ENCODE results near the gene ZNF407.
"Not testable (repeated sequence)": the region's sequence is repeated elsewhere in the genome, so short reads cannot be mapped to it uniquely, and the experiment has no call there.

The ZNF407 gene

GRCh38 chr18:75071866-75072671, 474.4 kb downstream of the ZNF407 start:
- no peak for DNase-seq (ENCODE audit: low read depth)

DNA sequence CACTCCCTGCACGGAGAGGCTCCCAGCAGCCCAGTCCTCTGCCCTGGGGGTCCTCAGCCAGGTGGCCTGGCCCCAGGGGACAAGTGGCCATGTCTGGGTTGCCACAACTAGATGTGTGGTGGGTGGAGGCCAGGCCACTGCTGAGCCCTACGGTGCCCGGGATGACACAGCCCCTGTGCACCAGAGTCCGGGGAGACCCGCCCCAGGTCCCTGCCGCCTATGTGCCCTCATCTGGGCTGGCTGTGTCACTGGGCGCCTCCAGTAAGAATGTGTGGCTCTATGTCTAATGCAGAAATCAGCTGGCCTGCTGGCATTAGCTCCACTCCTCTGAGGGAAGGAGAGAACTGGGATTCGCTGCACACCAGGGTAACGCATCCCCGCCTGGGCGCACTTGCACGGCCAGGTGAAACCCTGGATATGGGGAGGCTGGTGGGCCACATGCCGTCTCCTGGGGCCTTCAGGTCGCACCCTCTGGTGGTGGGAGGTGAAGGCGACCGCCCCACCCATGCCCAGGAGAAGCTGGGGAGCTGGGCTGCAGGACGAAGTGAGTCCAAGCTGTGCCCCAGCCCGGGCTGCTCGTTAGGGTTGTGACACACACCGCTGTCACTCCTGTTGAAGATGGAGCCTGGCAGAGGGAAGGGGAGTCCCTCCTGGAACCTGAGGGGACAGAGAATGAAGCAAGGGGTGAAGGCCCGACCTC, 475.2 kb downstream of the ZNF407 start:
- no peak for DNase-seq (ENCODE audit: low read depth)

- no peak for DNase-seq (ENCODE audit: low read depth)
These were observed 476.0 kb downstream of the ZNF407 start for GRCh38 chr18:75073654-75074053.

DNA sequence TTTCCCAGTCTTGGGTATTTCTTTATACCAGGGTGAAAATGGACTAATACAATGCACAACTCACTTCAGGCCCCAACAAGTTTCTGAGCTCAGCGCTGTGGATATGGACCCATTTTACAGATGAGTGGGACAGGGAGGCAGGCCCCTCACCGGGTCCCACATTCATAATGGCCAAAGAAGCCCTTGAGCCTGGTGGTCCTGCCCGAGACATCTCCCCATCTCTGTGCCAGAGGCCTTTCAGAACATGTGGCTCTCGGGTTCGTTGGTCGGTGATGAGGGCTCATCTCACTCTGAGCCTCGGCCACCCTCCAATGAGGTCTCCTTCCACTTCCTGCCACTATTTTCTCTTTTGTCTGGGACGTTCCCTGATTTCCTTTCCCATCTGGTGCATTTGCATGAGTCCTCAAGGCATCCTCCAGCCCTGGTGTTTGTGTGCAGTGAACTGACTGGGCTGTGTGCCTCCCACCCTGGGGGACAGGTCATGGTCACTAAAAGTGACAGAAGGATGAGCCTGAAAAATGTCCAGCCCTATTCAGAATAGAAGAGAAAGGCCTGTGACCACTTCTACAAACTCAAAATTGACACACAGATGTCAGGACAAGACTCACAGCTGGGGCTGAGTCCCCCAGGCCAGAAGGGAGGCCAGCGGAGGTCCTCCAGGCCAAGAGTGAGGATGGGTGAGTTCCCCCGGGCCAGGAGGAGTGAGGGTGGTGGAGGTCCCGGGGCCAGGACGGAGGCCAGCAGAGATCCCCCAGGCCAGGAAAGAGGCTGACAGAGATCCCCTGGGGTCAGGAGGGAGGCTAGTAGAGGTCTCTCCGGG, 476.7 kb downstream of the ZNF407 start:
- DNase-seq (ENCODE audit: low read depth) = no peak

- DNase-seq (ENCODE audit: low read depth) = no peak
These were observed 477.3 kb downstream of the ZNF407 start for GRCh38 chr18:75075016-75075305.

- DNase-seq (ENCODE audit: low read depth) = no peak
These were observed 477.8 kb downstream of the ZNF407 start for GRCh38 chr18:75075429-75075841.

DNA sequence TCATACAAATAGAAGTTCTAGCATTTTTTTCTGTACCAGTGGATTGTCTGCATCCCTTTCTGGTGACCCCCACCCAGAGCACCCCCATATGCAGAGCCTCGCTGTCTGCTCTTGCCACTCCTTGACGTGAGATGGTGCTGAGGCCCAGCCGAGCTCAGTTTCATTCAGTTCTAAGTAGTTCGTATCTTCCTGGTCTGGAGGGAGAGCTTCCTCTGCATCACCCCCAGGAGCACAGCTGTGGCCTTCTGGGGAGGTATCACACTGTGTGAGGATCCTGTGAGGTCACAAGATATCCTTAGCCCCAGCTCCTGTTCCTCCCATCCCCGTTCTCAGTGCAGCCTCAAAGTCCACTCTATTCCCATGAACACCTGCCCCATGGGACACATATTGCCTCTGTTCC, 478.6 kb downstream of the ZNF407 start:
- no peak for DNase-seq (ENCODE audit: low read depth)

DNA sequence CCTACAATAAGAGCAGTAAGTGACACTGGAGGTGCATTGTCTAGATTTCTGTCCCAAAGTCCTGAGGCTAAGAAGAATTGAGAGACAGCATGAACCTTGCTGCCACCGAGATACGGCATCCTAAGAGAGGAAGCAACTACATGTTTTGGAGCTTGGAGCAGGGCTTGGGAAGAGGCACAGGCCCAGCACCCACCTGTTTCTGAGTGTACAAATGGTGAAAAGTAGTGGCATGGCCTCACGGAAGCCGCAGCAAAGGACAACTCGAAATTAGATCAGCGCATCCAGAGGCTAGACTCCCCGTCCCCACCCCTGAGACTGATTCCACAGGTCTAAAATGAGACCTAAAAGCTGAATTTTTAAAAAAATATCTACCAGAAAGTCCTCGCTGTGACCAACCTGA, 483.8 kb downstream of the ZNF407 start:
- DNase-seq (ENCODE audit: low read depth) = no peak

GRCh38 chr18:75083131-75083530, 485.5 kb downstream of the ZNF407 start:
- no peak for DNase-seq (ENCODE audit: low read depth)

DNA sequence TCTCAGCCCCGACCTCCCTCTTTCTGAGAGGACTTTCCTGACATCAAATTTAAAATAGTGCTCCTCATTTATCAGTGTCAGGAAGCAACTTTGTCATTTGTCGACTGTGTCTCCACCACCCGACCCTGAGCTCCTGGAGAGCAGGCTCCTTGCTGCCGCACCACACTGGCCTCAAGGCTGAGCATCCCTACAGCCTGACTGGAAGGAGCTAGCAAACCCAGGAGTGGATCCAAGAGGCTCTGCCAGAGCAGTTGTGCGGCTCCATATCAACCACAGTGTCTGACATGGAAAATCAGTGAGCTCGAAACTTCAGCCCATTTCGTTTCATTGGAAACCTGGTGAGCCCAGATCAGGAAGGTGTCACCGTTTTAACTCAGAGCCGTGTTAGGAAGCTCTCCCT, 486.1 kb downstream of the ZNF407 start:
- no peak for DNase-seq (ENCODE audit: low read depth)

DNA sequence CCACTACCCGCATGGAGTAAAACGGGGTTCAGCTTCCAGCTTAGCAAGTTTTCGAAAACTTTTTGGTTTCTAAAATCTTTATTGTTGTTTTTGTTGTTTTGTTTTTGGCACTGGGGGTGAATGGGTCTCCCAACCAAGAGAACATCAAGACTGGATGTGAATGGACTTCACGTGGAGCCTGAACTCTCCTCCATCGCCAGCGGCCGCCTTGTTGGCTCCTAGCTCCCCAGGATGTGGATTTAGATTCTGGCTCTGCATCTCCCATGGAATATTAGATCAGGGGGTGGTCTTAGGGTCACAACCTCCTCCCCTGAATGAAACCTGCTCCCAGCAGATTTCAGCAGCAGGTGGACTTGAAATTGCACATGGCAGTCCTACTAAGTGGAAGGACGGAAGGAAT, 488.0 kb downstream of the ZNF407 start:
- DNase-seq (ENCODE audit: low read depth) = not testable (repeated sequence)

DNA sequence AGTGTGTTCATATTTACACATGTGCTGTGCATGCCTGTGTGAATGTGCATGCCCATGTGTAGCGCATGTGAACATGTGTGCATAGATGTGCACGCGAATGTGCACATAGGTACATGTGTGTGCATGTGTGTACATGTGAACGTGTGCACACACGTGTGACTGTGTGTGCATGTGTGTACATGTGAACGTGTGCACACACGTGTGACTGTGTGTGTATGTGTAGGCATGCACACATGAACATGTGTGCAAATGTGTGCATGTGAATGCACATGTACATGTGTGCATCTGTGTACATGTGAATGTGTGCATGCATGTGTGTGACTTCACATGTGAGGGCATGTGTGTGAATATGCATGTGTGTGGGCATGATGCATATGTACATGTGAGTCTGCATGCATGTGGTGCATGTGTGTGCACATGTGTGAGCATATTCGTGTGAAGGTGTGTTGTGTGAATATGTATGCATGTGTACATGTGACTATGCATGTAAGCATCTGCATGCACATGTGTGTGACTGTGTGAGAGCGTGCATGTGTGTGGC, 488.9 kb downstream of the ZNF407 start:
- DNase-seq (ENCODE audit: low read depth) = no peak

DNA sequence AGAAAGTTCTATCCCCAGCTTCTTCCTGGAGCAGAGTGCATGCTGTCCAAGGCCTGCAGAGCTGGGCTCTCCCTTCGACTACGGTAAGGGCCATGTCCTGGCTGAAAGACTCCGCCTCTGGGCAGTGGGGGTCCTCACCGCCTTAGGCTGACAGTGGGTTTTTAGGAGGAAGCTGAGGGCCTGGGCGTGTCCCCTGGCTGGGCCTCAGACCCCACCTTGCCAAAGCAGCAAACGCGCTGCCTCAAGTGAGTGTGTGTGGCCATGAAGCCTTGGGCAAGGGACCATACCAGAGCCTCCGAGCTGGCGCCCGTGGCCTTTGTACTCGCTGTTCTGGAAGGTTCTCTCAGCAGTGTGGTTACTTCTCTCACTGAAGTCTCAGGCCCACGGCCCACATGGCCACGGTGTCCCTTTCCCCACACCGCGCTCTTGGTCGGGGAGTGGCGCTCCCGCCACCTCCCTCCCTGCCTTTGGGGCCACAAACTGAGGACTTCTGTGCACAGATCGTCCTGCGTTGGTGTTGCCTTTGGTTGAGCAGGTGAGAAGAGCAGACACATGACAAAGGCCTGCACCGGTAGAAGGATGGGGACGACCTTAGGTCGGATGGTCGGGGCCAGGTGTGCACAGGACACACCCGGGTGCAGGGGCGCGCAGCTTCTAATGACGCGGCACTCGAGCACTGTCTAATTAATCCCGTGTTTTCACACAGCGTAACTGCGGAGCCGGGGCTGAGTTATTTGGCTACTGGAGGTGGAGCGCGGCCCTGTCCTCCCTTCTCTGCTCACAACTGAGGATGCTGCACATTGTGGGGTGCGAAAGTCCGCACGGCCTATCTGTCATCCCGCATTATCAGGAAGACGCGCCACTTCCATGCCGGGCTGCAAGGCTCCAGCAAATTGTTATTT, 489.7 kb downstream of the ZNF407 start:
- no peak for DNase-seq (ENCODE audit: low read depth)

- no peak for DNase-seq (ENCODE audit: low read depth)
These were observed 490.4 kb downstream of the ZNF407 start for GRCh38 chr18:75088021-75088506.

DNA sequence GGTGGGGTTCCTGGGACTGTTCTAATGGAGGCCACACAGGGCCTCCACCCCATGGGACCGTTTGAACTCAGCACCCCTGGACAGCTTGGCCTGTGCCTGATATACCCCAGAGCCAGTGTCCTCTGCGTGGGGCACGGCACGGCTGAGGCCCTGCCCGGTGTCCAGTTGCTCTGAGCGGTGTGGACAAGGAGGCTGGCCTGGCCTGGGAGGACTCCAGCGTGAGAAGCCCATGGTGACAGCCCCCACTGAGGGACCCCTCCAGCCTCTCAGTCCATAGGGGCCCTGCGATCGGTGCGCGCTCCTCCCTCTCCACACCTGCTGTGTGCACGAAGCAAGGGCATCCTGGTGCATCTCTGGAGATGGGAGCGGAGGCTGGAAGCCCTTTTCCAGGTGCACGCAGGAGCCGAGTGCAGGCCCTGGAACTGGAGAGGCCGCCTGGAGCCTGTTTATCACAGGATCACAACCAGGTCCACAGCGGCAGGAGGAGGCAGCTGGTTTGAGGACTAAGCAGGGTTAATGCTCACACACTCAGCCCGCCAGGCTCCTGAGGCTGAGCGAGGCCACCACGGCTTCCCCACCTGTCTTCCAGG, 491.0 kb downstream of the ZNF407 start:
- no peak for DNase-seq (ENCODE audit: low read depth)

GRCh38 chr18:75089748-75090327, 492.2 kb downstream of the ZNF407 start:
- DNase-seq (ENCODE audit: low read depth) = no peak

DNA sequence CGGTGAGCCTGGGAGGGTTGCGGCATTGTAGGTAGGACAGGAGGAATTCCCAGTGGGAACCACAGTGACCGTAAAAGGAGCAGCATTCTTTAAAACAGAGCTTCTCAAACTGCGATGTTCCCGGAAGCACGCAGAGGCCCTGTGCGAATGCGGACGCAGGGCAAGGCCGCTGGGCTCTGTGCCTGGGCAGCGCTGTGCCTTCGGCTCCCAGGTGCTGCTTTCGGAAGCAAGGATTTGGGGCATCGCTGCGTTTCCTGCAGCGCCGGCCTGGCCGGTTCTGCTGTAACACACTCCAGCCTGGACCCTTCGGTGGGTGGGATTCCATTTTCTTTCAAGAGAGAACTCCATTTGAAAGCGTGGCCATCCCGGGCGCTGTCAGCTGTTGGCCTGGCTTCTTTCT, 492.7 kb downstream of the ZNF407 start:
- no peak for DNase-seq (ENCODE audit: low read depth)

GRCh38 chr18:75097491-75098225, 500.0 kb downstream of the ZNF407 start:
- no peak for DNase-seq (ENCODE audit: low read depth)

GRCh38 chr18:75100832-75101630, 503.4 kb downstream of the ZNF407 start:
- DNase-seq (ENCODE audit: low read depth) = no peak

Data from T follicular helper cell (primary cell).